Kasumi-1 (cell line): Measurements from ENCODE around the gene MEIOSIN.
"Not testable (repeated sequence)": the region's sequence is repeated elsewhere in the genome, so short reads cannot be mapped to it uniquely, and the experiment has no call there.

Source experiments
- DNase-seq, 2 experiments: peaks; one replicate each; lab custom pipeline; 2025; lab: John Stamatoyannopoulos, UW

MEIOSIN gene

DNA sequence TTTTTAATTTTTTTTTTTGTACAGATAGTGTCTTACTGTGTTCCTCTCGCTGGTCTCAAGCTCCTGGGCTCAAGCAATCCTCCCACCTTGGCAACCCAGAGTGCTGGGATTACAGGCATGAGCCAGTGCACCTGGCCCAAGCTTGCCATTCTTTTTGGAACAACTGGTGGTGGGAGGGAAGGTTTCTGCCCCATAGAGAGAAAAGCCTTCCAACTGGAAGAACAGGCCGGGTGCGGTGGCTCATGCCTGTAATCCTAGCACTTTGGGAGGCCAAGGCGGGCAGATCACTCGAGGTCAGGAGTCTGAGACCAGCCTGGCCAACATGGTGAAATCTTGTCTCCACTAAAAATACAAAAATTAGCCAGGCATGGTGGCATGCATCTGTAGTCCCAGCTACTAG lies 66.3 kb downstream of the MEIOSIN start:
- DNase-seq, result not testable (repeated sequence)

DNA sequence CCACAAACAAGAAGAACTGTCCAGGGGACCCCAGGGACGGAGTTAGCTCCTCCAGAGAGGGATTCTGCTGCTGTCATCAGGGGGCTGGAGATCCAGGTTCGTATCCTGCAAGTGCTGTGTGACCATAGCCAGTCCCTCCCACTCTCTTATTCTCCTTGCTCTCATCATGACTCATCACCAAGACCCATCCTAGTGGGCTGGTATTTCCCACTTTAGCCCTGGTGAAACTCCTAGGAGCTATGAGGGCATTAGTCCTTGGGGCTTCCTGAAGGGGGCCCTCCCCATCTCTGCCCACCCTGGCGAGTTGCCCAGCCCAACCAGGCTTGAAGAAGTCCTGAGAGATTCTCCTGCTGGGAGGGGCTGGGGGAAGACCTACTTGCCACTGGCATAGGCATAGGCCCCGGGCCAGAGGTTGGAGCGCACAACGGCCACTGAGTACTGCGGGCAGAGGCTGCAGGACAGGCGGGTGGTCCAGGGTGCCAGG lies 66.9 kb downstream of the MEIOSIN start:
- DNase-seq, result no peak

DNA sequence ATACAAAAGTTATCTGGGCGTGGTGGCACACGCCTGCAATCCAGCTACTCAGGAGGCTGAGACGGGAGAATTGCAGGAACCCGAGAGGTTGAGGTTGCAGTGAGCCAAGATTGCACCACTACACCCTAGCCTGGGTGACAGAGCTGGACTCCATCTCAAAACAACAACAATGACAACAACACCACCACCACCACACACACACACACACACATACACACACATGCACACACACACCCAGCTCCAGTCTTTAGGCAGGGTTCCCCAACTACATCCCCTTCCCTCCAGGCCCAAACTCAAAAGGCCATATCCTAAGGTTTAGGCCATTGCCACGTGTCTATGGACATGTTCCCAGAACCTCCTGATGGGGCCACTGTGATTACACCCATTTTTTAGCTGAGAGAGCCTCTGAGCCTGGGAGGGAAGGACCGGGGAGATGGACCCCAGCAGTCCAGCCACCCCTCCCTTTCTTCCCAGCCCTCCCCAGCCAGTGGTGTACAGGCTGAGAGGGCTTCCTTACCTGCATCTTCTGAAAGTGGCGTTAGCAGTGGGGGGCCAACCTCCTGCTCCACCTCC lies 68.5 kb downstream of the MEIOSIN start:
- no peak for DNase-seq

DNA sequence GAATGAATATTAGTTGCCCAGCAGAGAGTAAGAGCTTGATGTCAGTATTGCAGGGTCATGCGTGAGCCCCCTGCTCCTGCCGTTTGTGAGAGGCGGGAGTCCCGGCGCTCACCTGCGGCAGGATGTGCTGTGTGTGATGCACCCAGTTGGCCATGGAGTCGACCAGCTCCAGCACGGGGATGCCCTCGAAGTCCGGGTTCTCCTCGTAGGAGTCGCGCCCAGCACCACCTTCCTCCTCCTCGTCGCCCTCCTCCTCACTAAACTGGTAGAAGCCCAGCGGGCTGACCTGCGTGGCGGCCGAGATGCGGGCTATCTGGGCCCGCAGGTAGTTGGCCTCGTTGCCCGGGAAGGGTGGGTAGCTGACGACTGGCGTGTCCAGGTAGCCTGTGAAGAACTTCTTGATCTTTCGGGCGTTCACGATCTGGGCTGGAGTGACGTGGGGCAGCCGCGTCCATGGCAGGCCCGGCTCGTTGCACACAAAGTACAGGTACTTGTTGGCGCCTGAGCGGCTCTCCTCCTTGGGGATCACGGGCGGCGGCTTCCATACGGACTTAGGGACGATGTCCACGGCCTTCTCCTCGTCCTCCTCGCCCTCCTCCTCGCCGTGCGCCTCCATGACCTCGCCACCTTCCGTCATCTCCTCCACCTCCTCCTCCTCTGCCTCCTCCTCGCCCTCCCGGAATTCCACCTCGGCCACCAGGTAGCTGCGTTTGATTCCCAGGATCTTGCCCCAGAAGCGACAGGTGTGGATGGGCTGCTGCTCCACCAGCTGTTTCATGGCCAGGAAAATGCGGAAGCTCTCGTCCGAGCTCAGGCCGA lies 71.1 kb downstream of the MEIOSIN start:
- DNase-seq, result no peak

DNA sequence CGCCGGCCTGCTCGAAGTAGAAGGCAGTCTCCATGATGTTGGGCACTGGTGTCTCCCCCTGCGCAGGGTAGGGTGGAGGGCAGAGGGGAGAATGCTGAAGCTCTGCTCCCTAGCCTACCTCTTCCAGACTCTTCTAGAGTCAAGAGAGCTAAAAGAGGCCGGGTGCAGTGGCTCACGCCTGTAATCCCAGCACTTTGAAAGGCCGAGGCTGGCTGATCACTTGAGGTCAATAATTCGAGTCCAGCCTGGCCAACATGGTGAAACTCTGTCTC lies 71.7 kb downstream of the MEIOSIN start:
- no peak for DNase-seq

DNA sequence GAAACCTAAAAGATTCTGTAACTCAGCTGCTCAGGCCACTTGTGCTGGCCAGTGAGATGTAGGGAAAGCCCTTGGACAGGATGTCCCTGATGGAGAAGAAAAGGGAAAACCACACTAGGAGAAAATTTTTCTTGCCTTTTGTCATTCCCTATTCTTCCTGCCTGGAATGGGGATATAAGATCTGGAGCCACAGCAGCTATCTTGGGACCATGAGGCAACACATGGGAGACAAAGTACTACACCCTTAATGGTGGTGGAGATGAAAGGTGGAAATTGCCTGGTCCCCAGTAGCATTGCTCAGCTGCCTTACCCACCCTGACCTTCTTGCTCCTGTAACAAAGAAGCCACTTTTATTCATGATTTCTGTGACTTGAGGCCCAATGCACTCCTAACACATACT lies 72.5 kb downstream of the MEIOSIN start:
- DNase-seq, result no peak

DNA sequence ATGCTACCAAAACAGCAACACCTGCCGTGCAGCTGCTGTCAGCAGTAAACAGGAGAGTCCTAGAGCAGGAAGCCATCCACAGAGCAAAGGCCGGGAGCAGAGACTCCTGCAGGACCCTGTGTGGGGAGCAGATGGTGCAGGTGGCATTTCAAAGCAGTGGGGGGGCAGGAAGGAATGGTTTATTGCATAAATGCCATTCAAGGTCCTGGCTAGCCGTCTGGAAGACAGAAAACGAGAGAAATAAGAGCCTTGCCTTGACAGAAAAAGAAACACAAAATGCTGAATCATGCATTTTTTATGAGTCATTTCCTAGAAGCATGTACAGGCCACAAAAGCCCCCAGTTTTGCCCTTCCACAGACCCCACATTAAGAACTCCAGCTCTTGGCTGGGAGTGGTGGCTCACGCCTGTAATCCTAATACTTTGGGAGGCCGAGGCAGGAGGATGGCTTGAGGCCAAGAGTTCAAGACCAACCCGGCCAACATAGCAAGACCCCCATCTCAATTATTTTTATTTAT lies 76.5 kb downstream of the MEIOSIN start:
- DNase-seq, result peak; percentile 49 to 55

DNA sequence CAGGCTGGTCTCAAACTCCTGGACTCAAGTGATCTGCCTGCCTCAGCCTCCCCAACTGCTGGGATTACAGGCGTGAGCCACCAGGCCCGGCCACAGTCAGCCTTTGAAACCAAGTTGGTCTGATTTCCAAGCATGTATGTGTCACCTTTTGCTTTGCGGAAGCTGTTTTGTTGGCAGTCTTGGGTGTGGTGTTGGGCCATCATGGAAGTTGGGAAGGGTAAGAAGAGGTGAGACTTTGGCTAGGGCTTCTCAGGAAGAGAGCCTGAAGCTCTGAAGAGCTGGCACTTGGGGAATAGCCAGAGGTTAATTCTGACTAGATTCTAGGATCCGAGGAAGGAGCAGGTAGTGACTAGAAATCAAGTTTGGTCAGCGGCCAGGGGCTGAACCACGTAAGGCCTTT lies 79.1 kb downstream of the MEIOSIN start:
- no peak for DNase-seq
